HepG2 (cell line): ENCODE data around the gene RBM22. TPM values are rescaled to one million over a fixed set of nuclear protein-coding genes. Genes with fewer than 3 reads are reported as not detected.
A peak's percentile ranks its signal among the peaks of the same experiment; 100 is the strongest.

Source experiments
- ATAC-seq: fragments of 200-7000 bp; cut with Tn5 transposase; 3 replicates; pipeline ENCODE4 v1.9.1; 2020; ENCODE audit warnings: mild to moderate bottlenecking, moderate library complexity
- BruUV-seq: library from RNA; stranded (reverse); fragments of 400-500 nt; replicated peaks from 2 replicates; lab custom pipeline; 2021; lab: Mats Ljungman, UMichigan
- CTCF ChIA-PET: fragments of 300-600 bp; formaldehyde crosslinking; extraction: SDS; loops from one replicate; lab custom pipeline; 2021; ENCODE audit warnings: low total read pairs, inconsistent platforms, low intra/inter-chr PET ratio; lab: Yijun Ruan, JAX
- POLR2A ChIA-PET: fragments of 350-600 bp; sonication (Branson Sonifier 250); formaldehyde crosslinking; loops from one replicate; lab custom pipeline; 2020; ENCODE audit warnings: antibody characterized with exemption, inconsistent platforms; lab: Yijun Ruan, JAX
- DNase-seq: peaks from one replicate; pipeline ENCODE4 v3.0.0-alpha.2; 2015; ENCODE audit warnings: low spot score
- FAIRE-seq: peaks from 3 replicates; lab custom pipeline; 2011; peaks lifted over from hg19 to GRCh38; lab: Jason Lieb, UNC
- H2AFZ ChIP-seq: one replicate; pipeline ENCODE4 v1.6.1; 2011; ENCODE audit warnings: low read length, inconsistent platforms
- H3K27ac ChIP-seq: fragments of 300-600 bp; 3 replicates; pipeline ENCODE4 v1.8.0; 2011; ENCODE audit warnings: mixed run types, mild to moderate bottlenecking, mixed read lengths, low read length, inconsistent platforms; ENCODE audit not compliant: insufficient read depth; ENCODE audit errors: extremely low read length
- H3K27me3 ChIP-seq, 2 experiments: fragments of 200-600 bp in 1 of 2; 2 replicates in 1 of 2; 3 replicates in 1 of 2; pipeline versions ENCODE4 v1.6.0 to v1.8.0; 2011; ENCODE audit warnings: low read length in 2 of 2, mild to moderate bottlenecking in 2 of 2, moderate library complexity in 2 of 2, inconsistent platforms in 1 of 2; ENCODE audit not compliant: insufficient read depth in 2 of 2, control insufficient read depth in 1 of 2
- H3K36me3 ChIP-seq, 2 experiments: fragments of 200-600 bp in 1 of 2; replicated peaks in 1 of 2; 2 replicates in 1 of 2; 3 replicates in 1 of 2; pipeline versions ENCODE4 v1.5.1 to v1.8.0; 2011; ENCODE audit warnings: low read length in 2 of 2, inconsistent platforms in 1 of 2; ENCODE audit not compliant: insufficient read depth in 2 of 2, control insufficient read depth in 1 of 2
- H3K4me1 ChIP-seq: 2 replicates; pipeline ENCODE4 v1.5.1; 2012; ENCODE audit warnings: low read length, inconsistent platforms; ENCODE audit not compliant: insufficient read depth
- H3K4me2 ChIP-seq: 2 replicates; pipeline ENCODE4 v1.6.0; 2011; ENCODE audit warnings: low read depth, low read length, inconsistent platforms
- H3K4me3 ChIP-seq, 3 experiments: fragments of 200-600 bp in 1 of 3; sonication (generic), shearing (Covaris generic) in 1 of 3; replicated peaks in 1 of 3; 2 replicates each; pipeline ENCODE4 v1.5.1; 2011 to 2016; ENCODE audit warnings: low read length in 3 of 3, inconsistent platforms in 2 of 3, low read depth in 2 of 3, mild to moderate bottlenecking in 2 of 3, control low read depth in 1 of 3, mixed read lengths in 1 of 3; ENCODE audit not compliant: insufficient read depth in 1 of 3
- H3K79me2 ChIP-seq: one replicate; pipeline ENCODE4 v1.6.1; 2011; ENCODE audit warnings: low read length, inconsistent platforms; ENCODE audit not compliant: insufficient read depth
- H3K9ac ChIP-seq: 2 replicates; pipeline ENCODE4 v1.6.0; 2011; ENCODE audit warnings: mild to moderate bottlenecking, low read depth, low read length, inconsistent platforms; ENCODE audit not compliant: insufficient read depth
- H3K9me3 ChIP-seq: 2 replicates; pipeline ENCODE4 v1.5.1; 2012; ENCODE audit warnings: mild to moderate bottlenecking, low read length
- H4K20me1 ChIP-seq: 2 replicates; pipeline ENCODE4 v1.6.0; 2011; ENCODE audit warnings: inconsistent platforms, mild to moderate bottlenecking, low read length, moderate library complexity; ENCODE audit not compliant: insufficient read depth
- GABPB1 ChIP-seq: IDR thresholded peaks from 2 replicates; pipeline ENCODE4 v1.6.1; 2016; ENCODE audit warnings: mild to moderate bottlenecking, missing genetic modification reagents, moderate library complexity, missing compliant biosample characterization
- HNF4A ChIP-seq: sonication (generic); formaldehyde crosslinking; IDR thresholded peaks from 2 replicates; pipeline ENCODE4 v1.4.0; 2020; ENCODE audit warnings: missing genetic modification reagents
- ZFY ChIP-seq: sonication (generic); formaldehyde crosslinking; IDR thresholded peaks from 2 replicates; pipeline ENCODE4 v1.4.0; 2020; ENCODE audit warnings: missing genetic modification reagents
- ZNF629 ChIP-seq: sonication (generic); formaldehyde crosslinking; conservative IDR thresholded peaks from 2 replicates; pipeline ENCODE4 v1.5.0; 2020; ENCODE audit warnings: missing genetic modification reagents
- ZNF775 ChIP-seq: sonication (generic); formaldehyde crosslinking; IDR thresholded peaks from 2 replicates; pipeline ENCODE4 v1.4.0; 2020; ENCODE audit warnings: missing genetic modification reagents, mild to moderate bottlenecking, moderate library complexity, borderline replicate concordance
- WGBS: methylation state at CpG from one replicate; pipeline ENCODE4 v1.1.6; 2017; ENCODE audit warnings: low lambda C conversion rate; 5-methylcytosine and 5-hydroxymethylcytosine counted together
- in situ Hi-C: cut with HindIII; loops from 2 replicates; pipeline ENCODE4 v1.10.0; 2017; ENCODE audit warnings: low pct_unique_long_range_greater_than_20kb; ENCODE audit not compliant: extremely low pct_ligation_motif_present
- intact Hi-C: fragments of 100-400 bp; cut with micrococcal nuclease; formaldehyde crosslinking; loops from one replicate; pipeline ENCODE4 v1.10.0; 2022; ENCODE audit not compliant: unreplicated experiment
- polyA plus RNA-seq, 8 experiments: library from polyadenylated mRNA; depleted of rRNA in 3 of 8; stranded (reverse) in 7 of 8; unstranded in 1 of 8; fragments of >200 nt; fragmentation: Illumina TruSeq in 4 of 8; extraction: Trizol in 4 of 8; gene quantifications; 2 replicates each; pipeline versions ENCODE4 v1.2.1 to v1.2.3, GENCODE V29; 2011 to 2016; ENCODE audit warnings: low read depth in 4 of 8, missing spikeins in 1 of 8, mixed read lengths in 1 of 8; ENCODE audit not compliant: insufficient read depth in 1 of 8
- total RNA-seq, 5 experiments: library from RNA; depleted of rRNA; stranded (reverse); fragments of >200 nt; fragmentation: Illumina TruSeq; extraction: Trizol; gene quantifications; 2 replicates each; pipeline ENCODE4 v1.2.3, GENCODE V29; 2016; ENCODE audit warnings: low read depth in 1 of 5

RBM22 gene
- total and polyA plus RNA-seq, 2 of the 13 experiments (the other 11 are each of a cell fraction or from before 2014, with no cell fraction given): 28.3 to 35.0 TPM

GRCh38 chr5:150659360-150660107 is 41.3 kb downstream of the RBM22 start:
- WGBS: 4% methylated on average over 3 of the region's 11 CpGs
- Histone ChIP-seq H3K9ac (no peak overlapping the region), H3K4me1 (peaks cover 18% of the 10 kb centered on the region)
- TF ChIP-seq HNF4A (no peak), ZNF629 (CRISPR knock-in tag) (peak; percentile 70)
- TF ChIP-seq, all 625 proteins: peak for 1
- DNase-seq (no peak), ATAC-seq (no peak), FAIRE-seq (no peak)
- Histone ChIP-seq H3K9me3 (no peaks in the 10 kb centered on the region), H4K20me1 (no peaks in the 10 kb centered on the region), H3K27ac (no peak overlapping the region), H3K4me3 (no peak overlapping the region), H2AFZ (no peak overlapping the region), H3K4me2 (no peak overlapping the region), H3K36me3 (no peaks in the 10 kb centered on the region), H3K79me2 (no peaks in the 10 kb centered on the region), H3K27me3 (peaks cover 4 to 25% of the 10 kb centered on the region in 2 experiments; a peak in 3 of 5 replicates)
- in situ Hi-C loops (loop anchor here (5.0 to 25.0 kb wide), 2 partner anchors 97 to 197 kb away; no protein-coding TSS in a partner anchor), intact Hi-C loops (loop anchor here (5.0 kb wide), 2 partner anchors 67 to 188 kb away; partner anchors contain the start of gene IRGM)
- ChIA-PET POLR2A (interaction anchor here (0.5 kb wide), 1 partner anchor 116 kb away, joined by 3 read pairs; no protein-coding TSS in a partner anchor), CTCF (no interaction called here)
- BruUV-seq: no TSS peak

GRCh38 chr5:150658699-150659265 is 42.1 kb downstream of the RBM22 start:
- WGBS: 26% methylated on average over 3 of the region's 3 CpGs
- H3K4me1 ChIP-seq: peaks cover 18% of the 10 kb centered on the region
- intact Hi-C loops (loop anchor here (5.0 kb wide), 2 partner anchors 66 to 189 kb away; partner anchors contain the start of gene IRGM), in situ Hi-C loops (loop anchor here (5.0 to 25.0 kb wide), 2 partner anchors 96 to 196 kb away; no protein-coding TSS in a partner anchor)
- DNase-seq (no peak), ATAC-seq (peak; percentile 30), FAIRE-seq (no peak)
- no peak overlapping the region for H3K4me2 ChIP-seq
- no peaks in the 10 kb centered on the region for H3K36me3 ChIP-seq
- H3K9me3 ChIP-seq: no peaks in the 10 kb centered on the region
- CTCF ChIA-PET: no interaction called here
- BruUV-seq: no TSS peak
- H2AFZ ChIP-seq: no peak overlapping the region
- POLR2A ChIA-PET: no interaction called here
- peaks cover 4 to 24% of the 10 kb centered on the region in 2 experiments; a peak in 2 of 5 replicates for H3K27me3 ChIP-seq
- H3K4me3 ChIP-seq: no peak overlapping the region
- H4K20me1 ChIP-seq: no peaks in the 10 kb centered on the region
- no peak overlapping the region for H3K9ac ChIP-seq
- no peaks in the 10 kb centered on the region for H3K79me2 ChIP-seq
- TF ChIP-seq ZNF775 (CRISPR knock-in tag) (no peak), ZFY (CRISPR knock-in tag) (no peak), GABPB1 (CRISPR knock-in tag) (no peak)
- no peak overlapping the region for H3K27ac ChIP-seq
